AG10803 (cell line): ENCODE results near the gene TM4SF1.

Source experiments
- DNase-seq: peaks from one replicate; pipeline ENCODE4 v3.0.0; 2010; ENCODE audit warnings: low read depth
- H3K4me3 ChIP-seq: 2 replicates; pipeline ENCODE4 v1.5.1; 2011; ENCODE audit warnings: mild to moderate bottlenecking, low read length, control low read depth
- TF ChIP-seq, protein P1 (sequence below): conservative IDR thresholded peaks from 2 replicates; pipeline ENCODE4 v1.5.1; 2011; ENCODE audit warnings: mild to moderate bottlenecking, low read length, control low read depth, inconsistent platforms

Gene TM4SF1

DNA sequence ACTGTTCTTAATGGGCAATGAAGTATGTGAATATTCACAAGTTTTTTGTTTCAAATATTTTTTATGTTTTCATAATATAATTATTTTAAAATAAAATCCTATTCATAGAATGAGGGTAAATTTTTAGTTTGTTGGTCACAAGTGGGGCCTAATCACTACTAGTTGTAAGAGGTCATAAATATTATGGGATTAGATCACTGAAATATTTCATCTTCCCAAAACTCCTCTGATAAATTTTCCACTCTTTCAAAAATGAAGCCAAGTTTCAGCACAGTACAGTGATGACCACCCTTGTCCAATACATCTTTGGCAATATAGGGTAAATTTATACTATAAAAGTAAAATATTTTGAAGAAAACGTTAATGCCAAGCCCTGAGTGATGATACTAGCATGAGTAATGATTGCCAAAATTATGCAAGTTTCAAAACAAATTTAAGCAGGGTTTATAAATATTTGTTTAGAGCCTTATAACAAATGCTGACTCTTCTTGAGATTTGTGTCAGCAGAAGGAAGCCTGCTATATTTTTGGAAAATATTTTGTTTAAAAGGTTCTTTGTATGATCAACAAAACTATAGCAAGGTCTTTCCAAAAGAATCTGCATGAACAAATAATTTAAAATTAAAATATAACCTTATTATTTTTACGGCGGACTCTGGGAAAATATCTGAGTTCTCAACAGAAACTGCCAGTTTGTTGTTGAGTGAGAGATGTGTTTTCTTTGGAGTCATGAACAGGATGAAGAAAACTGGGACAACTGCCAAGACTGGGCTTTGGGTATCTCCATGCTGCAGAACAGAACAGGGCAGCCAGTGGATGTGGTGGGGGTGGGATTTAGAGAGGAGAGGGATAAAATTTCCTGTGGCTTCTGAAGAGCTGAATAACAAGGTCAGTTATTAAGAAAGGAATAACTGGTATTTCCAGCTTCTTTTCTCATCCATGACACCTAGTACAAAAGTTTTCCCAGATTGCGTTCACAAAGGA lies 17.9 kb upstream of the TM4SF1 start:
- DNase-seq: no peak
- H3K4me3 ChIP-seq: no peak overlapping the region
- TF ChIP-seq, protein P1, sequence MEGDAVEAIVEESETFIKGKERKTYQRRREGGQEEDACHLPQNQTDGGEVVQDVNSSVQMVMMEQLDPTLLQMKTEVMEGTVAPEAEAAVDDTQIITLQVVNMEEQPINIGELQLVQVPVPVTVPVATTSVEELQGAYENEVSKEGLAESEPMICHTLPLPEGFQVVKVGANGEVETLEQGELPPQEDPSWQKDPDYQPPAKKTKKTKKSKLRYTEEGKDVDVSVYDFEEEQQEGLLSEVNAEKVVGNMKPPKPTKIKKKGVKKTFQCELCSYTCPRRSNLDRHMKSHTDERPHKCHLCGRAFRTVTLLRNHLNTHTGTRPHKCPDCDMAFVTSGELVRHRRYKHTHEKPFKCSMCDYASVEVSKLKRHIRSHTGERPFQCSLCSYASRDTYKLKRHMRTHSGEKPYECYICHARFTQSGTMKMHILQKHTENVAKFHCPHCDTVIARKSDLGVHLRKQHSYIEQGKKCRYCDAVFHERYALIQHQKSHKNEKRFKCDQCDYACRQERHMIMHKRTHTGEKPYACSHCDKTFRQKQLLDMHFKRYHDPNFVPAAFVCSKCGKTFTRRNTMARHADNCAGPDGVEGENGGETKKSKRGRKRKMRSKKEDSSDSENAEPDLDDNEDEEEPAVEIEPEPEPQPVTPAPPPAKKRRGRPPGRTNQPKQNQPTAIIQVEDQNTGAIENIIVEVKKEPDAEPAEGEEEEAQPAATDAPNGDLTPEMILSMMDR: no peak

DNA sequence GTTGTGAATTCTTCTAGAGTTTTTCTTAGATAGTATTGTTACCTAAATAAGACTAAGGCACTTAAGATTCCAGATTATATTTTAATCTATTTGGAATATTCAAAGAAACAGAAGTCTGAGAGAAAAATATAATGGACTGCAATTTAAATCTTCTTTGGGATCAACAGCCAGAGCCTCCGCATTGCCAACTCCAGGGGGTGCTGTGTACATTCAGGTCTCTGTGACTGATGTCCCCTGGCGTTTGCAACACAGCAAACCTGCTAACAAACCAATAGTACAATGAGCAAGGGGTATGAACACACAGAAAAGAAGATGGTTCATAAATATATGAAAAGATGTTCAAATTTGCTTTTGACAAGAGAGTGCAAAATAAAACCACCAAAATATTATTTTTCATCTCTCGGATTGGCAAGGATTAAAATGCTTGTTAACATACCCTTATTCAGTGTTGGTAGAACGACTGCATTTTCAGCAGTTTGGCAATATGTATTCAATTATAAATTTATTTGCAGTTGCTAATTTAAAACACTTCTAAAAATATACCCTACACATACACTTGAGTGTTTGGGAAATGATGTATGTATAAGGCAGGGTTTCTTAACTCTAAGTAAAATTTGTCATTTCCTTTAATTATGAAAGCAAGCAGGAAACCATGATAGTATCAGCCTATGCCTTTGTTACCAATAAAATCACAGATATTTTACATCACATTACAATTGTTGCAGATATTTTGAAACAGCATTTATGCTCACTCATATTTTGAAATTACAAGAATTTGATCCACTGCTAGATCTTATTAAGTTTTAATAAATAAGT lies 16.1 kb upstream of the TM4SF1 start:
- DNase-seq: peak; percentile 77
- no peak overlapping the region for H3K4me3 ChIP-seq
- TF ChIP-seq, protein P1: peak; percentile 97

DNA sequence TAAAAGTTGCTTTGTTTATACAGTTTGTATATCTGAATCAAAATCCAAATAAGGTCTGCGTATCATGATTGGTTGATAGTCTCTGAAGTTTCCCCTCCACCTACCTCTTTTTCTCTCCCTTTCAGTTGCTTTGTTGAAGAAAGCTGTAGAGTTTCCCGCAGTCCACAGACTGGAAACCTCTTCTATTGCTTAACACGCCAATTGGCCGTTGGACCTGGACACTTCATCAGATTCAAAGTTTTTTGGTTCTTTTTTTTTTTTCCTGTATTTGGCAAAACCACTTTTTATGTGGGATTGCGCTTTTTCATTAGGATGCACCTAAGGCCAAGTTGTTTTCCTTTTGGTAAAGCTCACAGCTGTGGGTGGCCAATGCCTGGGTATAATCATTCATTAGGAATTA lies 14.5 kb upstream of the TM4SF1 start:
- no peak for DNase-seq
- TF ChIP-seq, protein P1: no peak
- no peak overlapping the region for H3K4me3 ChIP-seq

DNA sequence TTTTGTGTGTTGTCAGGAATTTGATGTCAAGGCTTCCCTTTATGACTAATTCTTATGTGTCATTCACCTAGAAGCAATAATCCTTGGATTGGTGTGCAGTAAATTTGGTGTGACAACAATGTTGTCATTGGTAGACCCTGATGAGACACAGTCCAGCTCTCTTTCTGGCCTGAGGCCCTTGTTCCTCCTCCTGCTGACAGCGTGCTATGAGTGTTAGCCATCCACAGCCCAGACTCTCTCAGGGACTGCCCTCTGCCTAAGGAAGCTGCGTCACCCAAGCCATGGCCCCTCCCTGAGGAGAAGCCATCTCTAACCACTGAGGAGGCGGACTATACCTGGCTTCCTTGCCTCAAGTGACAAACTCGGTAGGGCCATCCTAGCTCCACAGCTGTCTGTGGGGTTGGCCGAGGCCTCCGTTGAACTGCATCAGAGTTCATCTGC lies 13.3 kb upstream of the TM4SF1 start:
- TF ChIP-seq, protein P1: no peak
- H3K4me3 ChIP-seq: no peak overlapping the region
- DNase-seq: no peak

DNA sequence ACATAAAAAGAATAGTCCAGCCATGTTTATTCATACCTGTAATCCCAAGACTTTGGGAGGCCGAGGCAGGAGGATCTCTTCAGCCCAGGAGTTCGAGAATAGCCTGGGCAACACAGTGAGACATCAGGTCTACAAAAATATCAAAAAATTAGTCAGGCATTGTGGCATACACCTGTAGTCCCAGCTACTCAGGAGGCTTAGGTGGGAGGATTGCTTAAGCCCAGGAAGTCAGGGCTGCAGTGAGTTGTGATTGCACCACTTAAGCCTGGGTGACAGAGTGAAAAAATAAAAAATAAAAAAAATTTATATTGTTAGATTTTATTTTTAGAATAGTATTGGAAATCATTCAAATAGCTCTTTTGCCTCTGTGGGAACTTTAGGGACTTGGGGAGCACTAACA lies 12.8 kb upstream of the TM4SF1 start:
- no peak for DNase-seq
- TF ChIP-seq, protein P1: no peak

DNA sequence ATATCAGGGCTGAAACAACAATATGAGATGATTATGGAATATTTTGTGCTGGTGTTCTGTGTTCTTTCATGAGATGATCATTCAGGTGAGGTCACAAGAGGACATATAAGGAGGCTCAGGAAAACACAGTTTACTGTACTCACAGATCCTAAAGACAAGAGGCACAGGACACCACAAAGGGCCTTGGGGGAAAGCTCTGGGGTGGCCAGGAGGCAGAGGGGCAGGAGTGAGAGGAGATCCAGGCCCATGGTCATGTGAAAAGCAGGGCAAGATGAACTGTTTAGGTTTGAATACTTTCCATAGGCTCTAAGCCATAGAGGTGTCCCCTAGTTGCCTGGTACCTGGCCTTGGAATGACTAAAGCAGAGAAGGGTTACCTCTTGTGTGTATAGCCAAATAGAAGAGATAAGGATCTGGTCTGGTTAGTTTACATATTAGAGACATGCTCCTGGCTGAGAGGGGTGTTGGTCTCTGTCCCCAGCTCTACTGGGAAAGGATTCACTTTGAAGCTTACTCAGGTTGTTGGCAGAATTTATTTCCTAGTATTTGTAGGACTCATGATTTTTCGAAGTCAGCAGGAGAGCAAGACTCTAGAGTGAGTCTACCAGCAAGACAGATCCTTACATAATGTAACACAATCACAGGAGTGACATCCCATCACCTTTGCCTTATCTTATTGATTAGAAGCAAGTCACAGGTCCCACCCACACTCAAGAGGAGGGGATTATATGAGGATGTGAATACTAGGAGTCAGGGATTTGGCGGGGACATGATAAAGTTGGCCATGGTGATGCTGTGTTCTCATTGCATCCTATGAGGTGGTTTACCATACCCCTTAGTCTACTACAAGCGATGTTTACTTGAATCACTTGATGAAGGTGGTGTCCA lies 11.3 kb upstream of the TM4SF1 start:
- no peak for DNase-seq
- no peak overlapping the region for H3K4me3 ChIP-seq

More for the DNA sequence above, 12.8 kb upstream of the TM4SF1 start:
- no peak overlapping the region for H3K4me3 ChIP-seq

More for the DNA sequence above, 11.3 kb upstream of the TM4SF1 start:
- TF ChIP-seq, protein P1: no peak
